Uterus (tissue), 2 donors: ENCODE measurements around the gene FSTL3.
A peak's percentile ranks its signal among the peaks of the same experiment; 100 is the strongest.

Source experiments
- POLR2A ChIP-seq, 2 donors: fragments of 450-650 bp; IDR thresholded peaks; one replicate each; pipeline ENCODE4 v1.6.1; 2016; ENCODE audit warnings: antibody characterized with exemption in 2 of 2, mild to moderate bottlenecking in 1 of 2, moderate library complexity in 1 of 2
- TF ChIP-seq, protein P1 (sequence below), 4 experiments: fragments of 200-600 bp in 2 of 4; fragments of 450-650 bp in 2 of 4; sonication (generic) in 2 of 4; IDR thresholded peaks; one replicate each; pipeline ENCODE4 v1.5.1; 2016 to 2019; ENCODE audit warnings: antibody characterized with exemption in 4 of 4, mild to moderate bottlenecking in 2 of 4, moderate library complexity in 1 of 4

DNA sequence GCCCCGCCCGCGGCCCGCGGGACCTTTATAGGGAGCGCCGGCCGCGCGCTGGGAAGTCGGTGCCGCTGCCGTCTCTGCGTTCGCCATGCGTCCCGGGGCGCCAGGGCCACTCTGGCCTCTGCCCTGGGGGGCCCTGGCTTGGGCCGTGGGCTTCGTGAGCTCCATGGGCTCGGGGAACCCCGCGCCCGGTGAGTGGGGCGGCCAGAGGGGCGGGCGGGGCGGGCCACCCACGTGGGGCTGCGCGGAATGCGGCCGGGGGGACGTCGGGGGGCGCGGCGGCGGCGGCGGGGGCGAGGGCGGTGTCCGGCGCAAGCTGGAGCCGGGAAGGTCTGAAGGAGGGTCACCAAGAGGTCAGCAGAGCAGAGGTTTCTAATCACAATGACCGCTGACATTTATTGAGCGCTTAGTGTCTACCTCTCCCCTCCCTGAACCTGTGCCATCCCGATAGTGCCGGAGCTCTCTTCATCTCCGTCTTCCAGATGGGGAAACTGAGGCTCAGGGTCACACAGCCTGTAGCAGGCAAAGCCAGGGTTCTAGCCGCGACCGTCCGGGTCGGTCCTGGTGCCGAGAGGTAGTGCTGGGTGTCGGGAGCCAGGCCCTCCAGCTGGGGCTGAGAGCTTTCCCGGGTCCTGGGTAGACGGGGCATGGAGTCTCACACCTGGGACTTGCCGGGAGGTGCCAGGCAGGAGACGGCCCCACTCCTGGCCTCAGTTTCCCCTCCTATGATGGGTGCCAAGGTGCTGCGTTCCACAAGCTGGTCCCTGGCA is at the start of gene FSTL3:
- TF ChIP-seq, protein P1, sequence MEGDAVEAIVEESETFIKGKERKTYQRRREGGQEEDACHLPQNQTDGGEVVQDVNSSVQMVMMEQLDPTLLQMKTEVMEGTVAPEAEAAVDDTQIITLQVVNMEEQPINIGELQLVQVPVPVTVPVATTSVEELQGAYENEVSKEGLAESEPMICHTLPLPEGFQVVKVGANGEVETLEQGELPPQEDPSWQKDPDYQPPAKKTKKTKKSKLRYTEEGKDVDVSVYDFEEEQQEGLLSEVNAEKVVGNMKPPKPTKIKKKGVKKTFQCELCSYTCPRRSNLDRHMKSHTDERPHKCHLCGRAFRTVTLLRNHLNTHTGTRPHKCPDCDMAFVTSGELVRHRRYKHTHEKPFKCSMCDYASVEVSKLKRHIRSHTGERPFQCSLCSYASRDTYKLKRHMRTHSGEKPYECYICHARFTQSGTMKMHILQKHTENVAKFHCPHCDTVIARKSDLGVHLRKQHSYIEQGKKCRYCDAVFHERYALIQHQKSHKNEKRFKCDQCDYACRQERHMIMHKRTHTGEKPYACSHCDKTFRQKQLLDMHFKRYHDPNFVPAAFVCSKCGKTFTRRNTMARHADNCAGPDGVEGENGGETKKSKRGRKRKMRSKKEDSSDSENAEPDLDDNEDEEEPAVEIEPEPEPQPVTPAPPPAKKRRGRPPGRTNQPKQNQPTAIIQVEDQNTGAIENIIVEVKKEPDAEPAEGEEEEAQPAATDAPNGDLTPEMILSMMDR (IDR thresholded peaks at IDR 0.05), result no peak
- TF ChIP-seq POLR2A (IDR thresholded peaks at IDR 0.05), result peak; percentile 45 to 66
